Peyer's patch (tissue), 4 donors: Measurements from ENCODE around the gene SAA1.

ENCODE experiments used
- CTCF ChIP-seq, 6 experiments: fragments of 450-650 bp in 4 of 6; fragments of 200-600 bp in 2 of 6; sonication (generic) in 1 of 6; IDR thresholded peaks; one replicate each; pipeline ENCODE4 v1.5.1; 2017 to 2019; ENCODE audit warnings: antibody characterized with exemption in 6 of 6, mild to moderate bottlenecking in 3 of 6, moderate library complexity in 1 of 6
- POLR2A ChIP-seq, 2 donors: fragments of 450-650 bp; IDR thresholded peaks; one replicate each; pipeline ENCODE4 v1.5.1; 2017; ENCODE audit warnings: antibody characterized with exemption in 2 of 2, mild to moderate bottlenecking in 2 of 2, moderate library complexity in 2 of 2

GRCh38 chr11:18248561-18248960 is 17.5 kb upstream of the SAA1 start, which contains the start of gene SAA2:
- TF ChIP-seq CTCF (IDR thresholded peaks at IDR 0.05) (no peak), POLR2A (IDR thresholded peaks at IDR 0.05) (no peak)
